IMR-90 (cell line): ENCODE results near the gene KCTD2. TPM values are rescaled to one million over a fixed set of nuclear protein-coding genes. Genes with fewer than 3 reads are reported as not detected.

ENCODE experiments used
- ATAC-seq: fragments of 200-7000 bp; cut with Tn5 transposase; 2 replicates; pipeline ENCODE4 v1.9.1; 2020; ENCODE audit warnings: low read depth, mild to moderate bottlenecking, moderate library complexity
- BruUV-seq: library from RNA; stranded (reverse); fragments of 400-500 nt; replicated peaks from 2 replicates; lab custom pipeline; 2021; lab: Mats Ljungman, UMichigan
- CTCF ChIA-PET: fragments of 300-600 bp; formaldehyde crosslinking; extraction: SDS; loops from one replicate; lab custom pipeline; 2021; ENCODE audit warnings: antibody characterized with exemption; lab: Yijun Ruan, JAX
- POLR2A ChIA-PET: fragments of 300-600 bp; sonication (Branson Sonifier 250); formaldehyde crosslinking; loops from one replicate; lab custom pipeline; 2022; ENCODE audit warnings: antibody characterized with exemption; ENCODE audit not compliant: unreplicated experiment; lab: Charles Lee
- DNase-seq: peaks from one replicate; pipeline ENCODE4 v3.0.0; 2013
- H2AFZ ChIP-seq: replicated peaks from 2 replicates; pipeline ENCODE3; 2013; ENCODE audit warnings: low read length, mild to moderate bottlenecking; ENCODE audit not compliant: poor library complexity
- H2AK5ac ChIP-seq: 2 replicates; pipeline ENCODE4 v1.6.1; 2013; ENCODE audit warnings: low read depth, low read length, inconsistent platforms
- H2AK9ac ChIP-seq: replicated peaks from 2 replicates; pipeline ENCODE3; 2013; ENCODE audit warnings: mild to moderate bottlenecking, low read depth, low read length, moderate library complexity; ENCODE audit not compliant: poor library complexity
- H2BK120ac ChIP-seq: 2 replicates; pipeline ENCODE4 v1.6.1; 2013; ENCODE audit warnings: low read depth, low read length, inconsistent platforms
- H2BK15ac ChIP-seq: 3 replicates; pipeline ENCODE4 v1.6.1; 2013; ENCODE audit warnings: low read depth, low read length, inconsistent platforms
- H2BK20ac ChIP-seq: 2 replicates; pipeline ENCODE4 v1.6.1; 2013; ENCODE audit warnings: low read depth, mild to moderate bottlenecking, inconsistent platforms, low read length, moderate library complexity
- H2BK5ac ChIP-seq: 2 replicates; pipeline ENCODE4 v1.6.1; 2013; ENCODE audit warnings: mild to moderate bottlenecking, low read depth, low read length, inconsistent platforms; ENCODE audit not compliant: poor library complexity, severe bottlenecking
- H3K14ac ChIP-seq: replicated peaks from 2 replicates; pipeline ENCODE4 v1.6.1; 2013; ENCODE audit warnings: low read depth, low read length, inconsistent platforms
- H3K18ac ChIP-seq: 2 replicates; pipeline ENCODE4 v1.6.1; 2013; ENCODE audit warnings: low read depth, low read length, control low read depth
- H3K23ac ChIP-seq: 2 replicates; pipeline ENCODE4 v1.6.1; 2013; ENCODE audit warnings: low read depth, low read length, inconsistent platforms
- H3K27ac ChIP-seq: 2 replicates; pipeline ENCODE4 v1.5.1; 2013; ENCODE audit warnings: mild to moderate bottlenecking, control low read depth, low read length; ENCODE audit not compliant: insufficient read depth
- H3K27me3 ChIP-seq: 2 replicates; pipeline ENCODE4 v1.6.1; 2013; ENCODE audit warnings: low read length; ENCODE audit not compliant: control insufficient read depth, insufficient read depth
- H3K36me3 ChIP-seq: 2 replicates; pipeline ENCODE4 v1.6.1; 2013; ENCODE audit warnings: low read length, mixed read lengths; ENCODE audit not compliant: control insufficient read depth, insufficient read depth
- H3K4ac ChIP-seq: 2 replicates; pipeline ENCODE4 v1.6.1; 2013; ENCODE audit warnings: low read depth, low read length, inconsistent platforms
- H3K4me1 ChIP-seq: 2 replicates; pipeline ENCODE4 v1.6.1; 2013; ENCODE audit warnings: low read length, mixed read lengths; ENCODE audit not compliant: control insufficient read depth, insufficient read depth
- H3K4me2 ChIP-seq: 2 replicates; pipeline ENCODE4 v1.6.1; 2013; ENCODE audit warnings: low read depth, mild to moderate bottlenecking, control low read depth, low read length, moderate library complexity
- H3K4me3 ChIP-seq: 2 replicates; pipeline ENCODE4 v1.5.1; 2013; ENCODE audit warnings: low read depth, mild to moderate bottlenecking, control low read depth, low read length, moderate library complexity; ENCODE audit not compliant: insufficient read depth
- H3K56ac ChIP-seq: 2 replicates; pipeline ENCODE4 v1.6.1; 2013; ENCODE audit warnings: low read length, inconsistent platforms; ENCODE audit not compliant: insufficient read depth; ENCODE audit errors: extremely low read depth
- H3K79me1 ChIP-seq, 2 experiments: 2 replicates each; pipeline ENCODE4 v1.6.1; 2013; ENCODE audit warnings: low read length in 2 of 2, inconsistent platforms in 1 of 2, low read depth in 1 of 2
- H3K9ac ChIP-seq: 2 replicates; pipeline ENCODE4 v1.6.1; 2013; ENCODE audit warnings: low read depth, low read length, control low read depth
- H3K9me1 ChIP-seq: 2 replicates; pipeline ENCODE4 v1.6.1; 2013; ENCODE audit warnings: low read length, inconsistent platforms; ENCODE audit not compliant: insufficient read depth
- H3K9me3 ChIP-seq: 2 replicates; pipeline ENCODE4 v1.6.1; 2013; ENCODE audit warnings: low read length; ENCODE audit not compliant: control insufficient read depth, insufficient read depth
- H4K20me1 ChIP-seq: 2 replicates; pipeline ENCODE4 v1.6.1; 2013; ENCODE audit warnings: low read length, inconsistent platforms; ENCODE audit not compliant: insufficient read depth
- H4K5ac ChIP-seq: 2 replicates; pipeline ENCODE4 v1.6.1; 2013; ENCODE audit warnings: mild to moderate bottlenecking, low read depth, low read length, control low read depth
- H4K8ac ChIP-seq, 2 experiments: 2 replicates each; pipeline ENCODE4 v1.6.1; 2013; ENCODE audit warnings: low read depth in 2 of 2, low read length in 2 of 2, control low read depth in 1 of 2, inconsistent platforms in 1 of 2
- H4K91ac ChIP-seq: 2 replicates; pipeline ENCODE4 v1.6.1; 2013; ENCODE audit warnings: low read depth, low read length, inconsistent platforms; ENCODE audit not compliant: insufficient read depth
- BHLHE40 ChIP-seq: fragments of 150-350 bp; IDR thresholded peaks from 2 replicates; pipeline ENCODE4 v1.6.1; 2016; ENCODE audit warnings: mild to moderate bottlenecking, low read depth, low read length
- CEBPB ChIP-seq: IDR thresholded peaks from 2 replicates; pipeline ENCODE4 v1.6.1; 2012; ENCODE audit warnings: low read depth, low read length, improper control_type of control experiment
- CHD1 ChIP-seq: IDR thresholded peaks from 2 replicates; pipeline ENCODE4 v1.6.1; 2012; ENCODE audit warnings: low read depth, low read length, improper control_type of control experiment
- FOS ChIP-seq: fragments of 150-350 bp; IDR thresholded peaks from 2 replicates; pipeline ENCODE4 v1.6.1; 2016; ENCODE audit warnings: low read depth, low read length
- MAFK ChIP-seq: IDR thresholded peaks from 2 replicates; pipeline ENCODE4 v1.6.1; 2012; ENCODE audit warnings: low read depth, low read length, improper control_type of control experiment
- NFE2L2 ChIP-seq: fragments of 150-350 bp; IDR thresholded peaks from 2 replicates; pipeline ENCODE4 v1.6.1; 2016; ENCODE audit warnings: low read depth, mild to moderate bottlenecking, low read length
- POLR2A ChIP-seq: IDR thresholded peaks from 2 replicates; pipeline ENCODE4 v1.6.1; 2012; ENCODE audit warnings: mild to moderate bottlenecking, low read depth, low read length
- RAD21 ChIP-seq: IDR thresholded peaks from 2 replicates; pipeline ENCODE4 v1.6.1; 2012; ENCODE audit warnings: low read length, improper control_type of control experiment
- RCOR1 ChIP-seq: IDR thresholded peaks from 2 replicates; pipeline ENCODE4 v1.6.1; 2012; ENCODE audit warnings: mild to moderate bottlenecking, low read length, improper control_type of control experiment; ENCODE audit not compliant: insufficient replicate concordance
- SMC3 ChIP-seq: fragments of 150-350 bp; IDR thresholded peaks from 2 replicates; pipeline ENCODE4 v1.6.1; 2016; ENCODE audit warnings: low read depth, mild to moderate bottlenecking, antibody characterized with exemption, low read length, moderate library complexity
- WGBS, 2 experiments: methylation state at CpG; one replicate each; pipeline versions ENCODE4 v1.1.5 to v1.1.7; 2013; ENCODE audit warnings: missing lambda C conversion rate in 2 of 2; ENCODE audit not compliant: insufficient read length in 1 of 2; ENCODE audit errors: extremely low coverage in 2 of 2; 5-methylcytosine and 5-hydroxymethylcytosine counted together
- dilution Hi-C: fragments of 300-500 bp; cut with HindIII; formaldehyde crosslinking; loops from one replicate; pipeline ENCODE4 v1.14.3; 2018; ENCODE audit warnings: low sequenced_read_pairs; ENCODE audit not compliant: unreplicated experiment
- in situ Hi-C: fragments of 300-500 bp; cut with MboI; formaldehyde crosslinking; loops from 3 replicates; pipeline ENCODE4 v1.14.3; 2019; ENCODE audit warnings: low sequenced_read_pairs, inconsistent platforms, mixed read lengths
- intact Hi-C: fragments of 100-400 bp; cut with micrococcal nuclease; formaldehyde crosslinking; loops from 2 replicates; pipeline ENCODE4 v1.10.0; 2022
- polyA plus RNA-seq, 3 experiments: library from polyadenylated mRNA; depleted of rRNA; stranded (reverse); fragments of >200 nt; gene quantifications; 2 replicates each; pipeline ENCODE4 v1.2.3, GENCODE V29; 2012; ENCODE audit warnings: low replicate concordance in 1 of 3
- total RNA-seq: library from RNA; depleted of rRNA; stranded (reverse); fragments of >200 nt; gene quantifications from 2 replicates; pipeline ENCODE4 v1.2.3, GENCODE V29; 2012
- TF ChIP-seq, protein P1 (sequence below): conservative IDR thresholded peaks from 2 replicates; pipeline ENCODE4 v1.5.1; 2012; ENCODE audit warnings: mild to moderate bottlenecking, low read depth, low read length, improper control_type of control experiment
- TF ChIP-seq, protein P2 (sequence below): fragments of 150-350 bp; IDR thresholded peaks from 2 replicates; pipeline ENCODE4 v1.6.1; 2016; ENCODE audit warnings: low read depth, mild to moderate bottlenecking, low read length, moderate library complexity, borderline replicate concordance
- TF ChIP-seq, protein P3 (sequence below): fragments of 150-350 bp; IDR thresholded peaks from 2 replicates; pipeline ENCODE4 v1.6.1; 2017; ENCODE audit warnings: mild to moderate bottlenecking, antibody characterized with exemption, low read length, low read depth

KCTD2 gene
- total and polyA plus RNA-seq, 2 of the 4 experiments (the other 2 are of a cell fraction): 9.1 to 18.4 TPM

- H2BK5ac ChIP-seq: peak overlapping the region; percentile 77
- H2AK5ac ChIP-seq: peak overlapping the region; percentile 5; the same call in 1 of the 2 replicates
- H3K4ac ChIP-seq: peak overlapping the region; percentile 67
- peak overlapping the region; percentile 2; the same call in 1 of the 2 replicates for H4K5ac ChIP-seq
- H3K4me2 ChIP-seq: peak overlapping the region; percentile 73
- 0% methylated on average over 23 of the region's 43 CpGs; no CpG with 5 or more reads in 1 of the 2 experiments for WGBS, 2 experiments
- BruUV-seq: no TSS peak
- ATAC-seq: peak; percentile 61
- ChIA-PET CTCF (interaction anchor here (0.9 to 1.5 kb wide), 3 partner anchors 15 to 80 kb away, joined by 3 to 4 read pairs (median 3); no protein-coding TSS in a partner anchor), POLR2A (interaction anchor here (0.5 to 1.1 kb wide), 3 partner anchors 22 to 46 kb away, joined by 3 to 7 read pairs (median 4); partner anchors contain the start of gene MRPL58)
- peaks cover 13% of the 10 kb centered on the region; the same call in 1 of the 2 replicates for H3K9me1 ChIP-seq
- H2BK15ac ChIP-seq: peak overlapping the region; percentile 11; the same call in 1 of the 3 replicates
- H2BK20ac ChIP-seq: peak overlapping the region; percentile 10; the same call in 1 of the 2 replicates
- peak overlapping the region; percentile 70 for H3K4me3 ChIP-seq
- intact Hi-C loops (no loop called here), in situ Hi-C loops (no loop called here), dilution Hi-C loops (no loop called here)
- peak overlapping the region; percentile 71 for H3K9ac ChIP-seq
- peak overlapping the region; percentile 62 for H4K91ac ChIP-seq
- H3K18ac ChIP-seq: peak overlapping the region; percentile 2; the same call in 1 of the 2 replicates
- H3K36me3 ChIP-seq: peaks cover 7% of the 10 kb centered on the region
- H2BK120ac ChIP-seq: peak overlapping the region; percentile 77
- H2AFZ ChIP-seq: peak overlapping the region; percentile 100
- peak overlapping the region; percentile 72 for H3K56ac ChIP-seq
- peaks cover 2% of the 10 kb centered on the region for H3K4me1 ChIP-seq
- peaks cover 0 to 4% of the 10 kb centered on the region in 2 experiments; a peak in 1 of 4 replicates for H3K79me1 ChIP-seq
- peak overlapping the region; percentile 73 for H3K27ac ChIP-seq
- peak overlapping the region; percentile 90 for H2AK9ac ChIP-seq
- peaks cover 4% of the 10 kb centered on the region; the same call in 1 of the 2 replicates for H3K9me3 ChIP-seq
- H3K23ac ChIP-seq: peak overlapping the region; percentile 84
- H3K27me3 ChIP-seq: no peaks in the 10 kb centered on the region
- H4K8ac ChIP-seq: peak overlapping the region in 1 of 2 experiments; percentile 87; a peak in 2 of 4 replicates
- peak overlapping the region; percentile 91 for H3K14ac ChIP-seq
- H4K20me1 ChIP-seq: peaks cover 10% of the 10 kb centered on the region
- DNase-seq: peak; percentile 85
- TF ChIP-seq POLR2A (no peak), CHD1 (no peak), MAFK (no peak), NFE2L2 (no peak), SMC3 (no peak), BHLHE40 (0 out of 2 replicates have a peak, but pooled peaks have one; percentile 5), RAD21 (no peak), FOS (0 out of 2 replicates have a peak, but pooled peaks have one; percentile 27), RCOR1 (peak; percentile 28), CEBPB (no peak)
- TF ChIP-seq, protein P1, sequence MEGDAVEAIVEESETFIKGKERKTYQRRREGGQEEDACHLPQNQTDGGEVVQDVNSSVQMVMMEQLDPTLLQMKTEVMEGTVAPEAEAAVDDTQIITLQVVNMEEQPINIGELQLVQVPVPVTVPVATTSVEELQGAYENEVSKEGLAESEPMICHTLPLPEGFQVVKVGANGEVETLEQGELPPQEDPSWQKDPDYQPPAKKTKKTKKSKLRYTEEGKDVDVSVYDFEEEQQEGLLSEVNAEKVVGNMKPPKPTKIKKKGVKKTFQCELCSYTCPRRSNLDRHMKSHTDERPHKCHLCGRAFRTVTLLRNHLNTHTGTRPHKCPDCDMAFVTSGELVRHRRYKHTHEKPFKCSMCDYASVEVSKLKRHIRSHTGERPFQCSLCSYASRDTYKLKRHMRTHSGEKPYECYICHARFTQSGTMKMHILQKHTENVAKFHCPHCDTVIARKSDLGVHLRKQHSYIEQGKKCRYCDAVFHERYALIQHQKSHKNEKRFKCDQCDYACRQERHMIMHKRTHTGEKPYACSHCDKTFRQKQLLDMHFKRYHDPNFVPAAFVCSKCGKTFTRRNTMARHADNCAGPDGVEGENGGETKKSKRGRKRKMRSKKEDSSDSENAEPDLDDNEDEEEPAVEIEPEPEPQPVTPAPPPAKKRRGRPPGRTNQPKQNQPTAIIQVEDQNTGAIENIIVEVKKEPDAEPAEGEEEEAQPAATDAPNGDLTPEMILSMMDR: no peak
- TF ChIP-seq, protein P2, sequence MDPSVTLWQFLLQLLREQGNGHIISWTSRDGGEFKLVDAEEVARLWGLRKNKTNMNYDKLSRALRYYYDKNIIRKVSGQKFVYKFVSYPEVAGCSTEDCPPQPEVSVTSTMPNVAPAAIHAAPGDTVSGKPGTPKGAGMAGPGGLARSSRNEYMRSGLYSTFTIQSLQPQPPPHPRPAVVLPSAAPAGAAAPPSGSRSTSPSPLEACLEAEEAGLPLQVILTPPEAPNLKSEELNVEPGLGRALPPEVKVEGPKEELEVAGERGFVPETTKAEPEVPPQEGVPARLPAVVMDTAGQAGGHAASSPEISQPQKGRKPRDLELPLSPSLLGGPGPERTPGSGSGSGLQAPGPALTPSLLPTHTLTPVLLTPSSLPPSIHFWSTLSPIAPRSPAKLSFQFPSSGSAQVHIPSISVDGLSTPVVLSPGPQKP: no peak
- TF ChIP-seq, protein P3, sequence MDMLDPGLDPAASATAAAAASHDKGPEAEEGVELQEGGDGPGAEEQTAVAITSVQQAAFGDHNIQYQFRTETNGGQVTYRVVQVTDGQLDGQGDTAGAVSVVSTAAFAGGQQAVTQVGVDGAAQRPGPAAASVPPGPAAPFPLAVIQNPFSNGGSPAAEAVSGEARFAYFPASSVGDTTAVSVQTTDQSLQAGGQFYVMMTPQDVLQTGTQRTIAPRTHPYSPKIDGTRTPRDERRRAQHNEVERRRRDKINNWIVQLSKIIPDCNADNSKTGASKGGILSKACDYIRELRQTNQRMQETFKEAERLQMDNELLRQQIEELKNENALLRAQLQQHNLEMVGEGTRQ: peak; percentile 64; the same call in 1 of the 2 replicates
Measured at GRCh38 chr17:75034236-75034908, 12.7 kb upstream of the KCTD2 start.
